Neural progenitor cell (in vitro differentiated cells): ENCODE results near the gene RAB20. TPM values are rescaled to one million over a fixed set of nuclear protein-coding genes. Genes with fewer than 3 reads are reported as not detected.

Experiments
- DNase-seq: peaks from one replicate; pipeline ENCODE4 v3.0.0-alpha.2; 2016; ENCODE audit warnings: low spot score
- H2AFZ ChIP-seq: fragments of 200-600 bp; sonication (generic); replicated peaks from 2 replicates; pipeline ENCODE4 v1.6.1; 2016; ENCODE audit warnings: antibody characterized with exemption
- H3F3A ChIP-seq: fragments of 200-600 bp; sonication (generic); 2 replicates; pipeline ENCODE4 v1.6.1; 2016; ENCODE audit warnings: antibody characterized with exemption, low read depth
- H3K27ac ChIP-seq: fragments of 200-600 bp; sonication (generic); 2 replicates; pipeline ENCODE4 v1.5.1; 2016; ENCODE audit warnings: mild to moderate bottlenecking
- H3K27me3 ChIP-seq: fragments of 200-600 bp; sonication (generic); 2 replicates; pipeline ENCODE4 v1.6.1; 2016; ENCODE audit warnings: mild to moderate bottlenecking, moderate library complexity
- H3K36me3 ChIP-seq: fragments of 200-600 bp; sonication (generic); 2 replicates; pipeline ENCODE4 v1.5.1; 2016
- H3K4me1 ChIP-seq: fragments of 200-600 bp; sonication (generic); 2 replicates; pipeline ENCODE4 v1.6.1; 2016; ENCODE audit warnings: mixed run types
- H3K4me2 ChIP-seq: fragments of 200-600 bp; sonication (generic); 2 replicates; pipeline ENCODE4 v1.6.1; 2016
- H3K4me3 ChIP-seq: fragments of 200-600 bp; sonication (generic); 2 replicates; pipeline ENCODE4 v1.5.1; 2016
- H3K79me2 ChIP-seq: fragments of 200-600 bp; sonication (generic); 2 replicates; pipeline ENCODE4 v1.6.1; 2016; ENCODE audit warnings: low read depth
- H3K9ac ChIP-seq: fragments of 200-600 bp; sonication (generic); 2 replicates; pipeline ENCODE4 v1.6.1; 2016
- H3K9me3 ChIP-seq: fragments of 200-600 bp; sonication (generic); 2 replicates; pipeline ENCODE4 v1.5.1; 2016; ENCODE audit warnings: low read depth
- H4K20me1 ChIP-seq: fragments of 200-600 bp; sonication (generic); 2 replicates; pipeline ENCODE4 v1.6.1; 2016; ENCODE audit warnings: low read depth
- H3K27ac Mint-ChIP-seq: 3 replicates; pipeline ENCODE4 v1.8.0; 2021; ENCODE audit warnings: mixed read lengths
- H3K27me3 Mint-ChIP-seq: 2 replicates; pipeline ENCODE4 v1.8.0; 2022; ENCODE audit warnings: low read depth, mild to moderate bottlenecking, inconsistent platforms, moderate library complexity, mixed read lengths; ENCODE audit not compliant: insufficient read depth
- H3K36me3 Mint-ChIP-seq: 3 replicates; pipeline ENCODE4 v1.8.0; 2021; ENCODE audit warnings: mixed read lengths
- H3K4me1 Mint-ChIP-seq: 3 replicates; pipeline ENCODE4 v1.8.0; 2021; ENCODE audit warnings: mixed read lengths
- H3K4me3 Mint-ChIP-seq: 3 replicates; pipeline ENCODE4 v1.8.0; 2021; ENCODE audit warnings: mild to moderate bottlenecking, moderate library complexity, mixed read lengths
- H3K9me3 Mint-ChIP-seq: 3 replicates; pipeline ENCODE4 v1.8.0; 2020; ENCODE audit warnings: mixed read lengths
- EZH2 ChIP-seq: fragments of 200-600 bp; sonication (generic); IDR thresholded peaks from 2 replicates; pipeline ENCODE4 v1.6.1; 2017; ENCODE audit warnings: antibody characterized with exemption, mild to moderate bottlenecking, moderate library complexity
- EZH2phosphoT487 ChIP-seq: fragments of 200-600 bp; sonication (generic); IDR thresholded peaks from 2 replicates; pipeline ENCODE4 v1.6.1; 2017; ENCODE audit warnings: antibody characterized with exemption
- total RNA-seq: library from RNA; depleted of rRNA; stranded (reverse); fragments of >200 nt; gene quantifications from 2 replicates; pipeline ENCODE4 v1.2.3, GENCODE V29; 2015; ENCODE audit warnings: low replicate concordance
- TF ChIP-seq, protein P1 (sequence below): fragments of 200-600 bp; sonication (generic); IDR thresholded peaks from 2 replicates; pipeline ENCODE4 v1.5.1; 2017; ENCODE audit warnings: antibody characterized with exemption, mild to moderate bottlenecking

Gene RAB20
- total RNA-seq, 1 donor from 2014 or later = 0.58 TPM

GRCh38 chr13:110589793-110590390, 28.4 kb upstream of the RAB20 start:
- H3K4me1 Mint-ChIP-seq = no peaks in the 10 kb centered on the region
- H4K20me1 ChIP-seq = no peaks in the 10 kb centered on the region
- no peak overlapping the region for H3K27ac Mint-ChIP-seq
- no peak overlapping the region for H3K4me3 ChIP-seq
- H3K4me1 ChIP-seq = no peaks in the 10 kb centered on the region
- peaks cover 3% of the 10 kb centered on the region for H3F3A ChIP-seq
- H2AFZ ChIP-seq = no peak overlapping the region
- TF ChIP-seq EZH2phosphoT487 = no peak
- TF ChIP-seq EZH2 = no peak
- TF ChIP-seq, protein P1, sequence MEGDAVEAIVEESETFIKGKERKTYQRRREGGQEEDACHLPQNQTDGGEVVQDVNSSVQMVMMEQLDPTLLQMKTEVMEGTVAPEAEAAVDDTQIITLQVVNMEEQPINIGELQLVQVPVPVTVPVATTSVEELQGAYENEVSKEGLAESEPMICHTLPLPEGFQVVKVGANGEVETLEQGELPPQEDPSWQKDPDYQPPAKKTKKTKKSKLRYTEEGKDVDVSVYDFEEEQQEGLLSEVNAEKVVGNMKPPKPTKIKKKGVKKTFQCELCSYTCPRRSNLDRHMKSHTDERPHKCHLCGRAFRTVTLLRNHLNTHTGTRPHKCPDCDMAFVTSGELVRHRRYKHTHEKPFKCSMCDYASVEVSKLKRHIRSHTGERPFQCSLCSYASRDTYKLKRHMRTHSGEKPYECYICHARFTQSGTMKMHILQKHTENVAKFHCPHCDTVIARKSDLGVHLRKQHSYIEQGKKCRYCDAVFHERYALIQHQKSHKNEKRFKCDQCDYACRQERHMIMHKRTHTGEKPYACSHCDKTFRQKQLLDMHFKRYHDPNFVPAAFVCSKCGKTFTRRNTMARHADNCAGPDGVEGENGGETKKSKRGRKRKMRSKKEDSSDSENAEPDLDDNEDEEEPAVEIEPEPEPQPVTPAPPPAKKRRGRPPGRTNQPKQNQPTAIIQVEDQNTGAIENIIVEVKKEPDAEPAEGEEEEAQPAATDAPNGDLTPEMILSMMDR = no peak
- no peak overlapping the region for H3K9ac ChIP-seq
- no peak overlapping the region for H3K4me3 Mint-ChIP-seq
- no peaks in the 10 kb centered on the region for H3K79me2 ChIP-seq
- peaks cover 2% of the 10 kb centered on the region for H3K9me3 Mint-ChIP-seq
- H3K27ac ChIP-seq = no peak overlapping the region
- H3K36me3 ChIP-seq = no peaks in the 10 kb centered on the region
- H3K36me3 Mint-ChIP-seq = no peaks in the 10 kb centered on the region
- no peaks in the 10 kb centered on the region for H3K9me3 ChIP-seq
- peaks cover 7% of the 10 kb centered on the region for H3K27me3 Mint-ChIP-seq
- no peak overlapping the region for H3K4me2 ChIP-seq
- no peak for DNase-seq
- no peaks in the 10 kb centered on the region for H3K27me3 ChIP-seq

DNA sequence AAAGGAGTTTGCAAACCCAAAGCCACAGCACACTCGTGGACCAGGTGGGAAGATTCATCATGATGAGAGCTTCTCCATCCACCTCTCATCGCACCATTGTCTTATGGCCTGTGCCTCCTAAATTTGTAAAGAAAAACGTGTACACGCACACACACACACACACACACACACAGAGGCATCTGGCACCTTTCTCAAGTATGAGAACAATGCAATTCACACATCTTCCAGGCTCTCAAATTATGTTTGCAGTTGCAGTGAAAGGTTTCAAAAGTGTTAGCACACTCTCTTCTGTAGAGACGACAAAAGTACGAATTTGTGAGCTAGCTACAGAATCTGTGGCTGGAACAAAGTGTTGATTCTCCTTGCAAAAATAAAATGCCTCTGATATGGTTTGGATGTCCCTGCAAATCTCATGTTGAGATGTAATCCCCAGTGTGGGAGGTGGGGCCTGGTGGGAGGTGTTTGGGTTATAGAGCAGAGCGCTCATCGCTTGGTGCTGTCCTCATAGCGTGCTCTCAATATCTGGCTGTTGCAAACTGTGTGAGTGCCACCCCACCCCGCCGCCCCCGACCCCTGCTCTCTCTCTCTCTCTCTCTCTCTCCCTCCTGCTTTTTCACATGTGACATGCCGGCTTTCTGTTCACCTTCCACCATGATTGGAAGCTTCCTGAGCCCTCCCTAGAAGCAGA, 21.8 kb upstream of the RAB20 start:
- Histone ChIP-seq H3K27ac (no peak overlapping the region), H3K9ac (no peak overlapping the region), H3F3A (no peaks in the 10 kb centered on the region), H2AFZ (no peak overlapping the region), H3K4me2 (no peak overlapping the region), H3K4me3 (no peak overlapping the region), H3K36me3 (no peaks in the 10 kb centered on the region), H4K20me1 (no peaks in the 10 kb centered on the region), H3K4me1 (no peaks in the 10 kb centered on the region), H3K27me3 (no peaks in the 10 kb centered on the region), H3K9me3 (no peaks in the 10 kb centered on the region), H3K79me2 (no peaks in the 10 kb centered on the region)
- peaks cover 11% of the 10 kb centered on the region for H3K27me3 Mint-ChIP-seq
- H3K4me3 Mint-ChIP-seq = no peak overlapping the region
- TF ChIP-seq EZH2 (no peak), EZH2phosphoT487 (no peak)
- TF ChIP-seq, protein P1 = no peak
- H3K27ac Mint-ChIP-seq = no peak overlapping the region
- no peak for DNase-seq
- H3K4me1 Mint-ChIP-seq = no peaks in the 10 kb centered on the region
- no peaks in the 10 kb centered on the region for H3K36me3 Mint-ChIP-seq
- peaks cover 2% of the 10 kb centered on the region for H3K9me3 Mint-ChIP-seq

DNA sequence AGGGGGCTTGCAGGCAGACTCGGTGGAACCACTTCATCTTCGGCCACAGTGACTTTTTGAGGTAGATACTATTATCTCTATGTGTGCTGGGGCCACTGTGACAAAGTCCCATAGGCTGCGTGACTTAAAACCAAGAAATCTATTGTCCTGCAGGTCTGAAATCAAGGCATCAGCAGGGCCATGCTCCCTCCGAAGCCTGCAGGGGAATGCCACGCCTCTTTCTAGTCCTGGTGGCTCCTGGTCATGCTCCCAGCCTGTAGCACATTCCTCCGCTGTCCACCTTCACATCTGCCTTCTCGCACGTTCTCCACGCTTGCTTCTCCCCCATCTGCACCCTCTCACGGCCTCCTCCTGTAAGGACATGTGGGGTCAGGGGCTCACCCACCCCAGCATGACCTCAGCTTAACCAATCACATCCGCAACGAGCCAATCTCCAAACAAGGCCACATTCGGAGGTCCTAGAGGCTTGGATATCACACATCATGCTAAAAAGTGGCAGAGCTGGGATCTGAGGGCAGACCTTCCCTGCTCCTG, 21.0 kb upstream of the RAB20 start:
- Mint-ChIP-seq H3K9me3 (peaks cover 2% of the 10 kb centered on the region), H3K36me3 (no peaks in the 10 kb centered on the region), H3K4me1 (no peaks in the 10 kb centered on the region), H3K27ac (no peak overlapping the region), H3K27me3 (peaks cover 12% of the 10 kb centered on the region), H3K4me3 (no peak overlapping the region)
- H3K4me2 ChIP-seq = no peak overlapping the region
- no peaks in the 10 kb centered on the region for H3F3A ChIP-seq
- H2AFZ ChIP-seq = no peak overlapping the region
- no peak overlapping the region for H3K27ac ChIP-seq
- no peaks in the 10 kb centered on the region for H3K4me1 ChIP-seq
- no peaks in the 10 kb centered on the region for H3K9me3 ChIP-seq
- H3K79me2 ChIP-seq = no peaks in the 10 kb centered on the region
- TF ChIP-seq EZH2phosphoT487 = no peak
- no peaks in the 10 kb centered on the region for H3K27me3 ChIP-seq
- no peak overlapping the region for H3K9ac ChIP-seq
- no peaks in the 10 kb centered on the region for H3K36me3 ChIP-seq
- H3K4me3 ChIP-seq = no peak overlapping the region
- DNase-seq = no peak
- no peaks in the 10 kb centered on the region for H4K20me1 ChIP-seq
